ENCODE data around the gene MCF2L. TPM values are rescaled to one million over a fixed set of nuclear protein-coding genes. Genes with fewer than 3 reads are reported as not detected.

MCF2L gene
- polyA plus RNA-seq, 1 donor from 2014 or later, result 88.0 TPM

DNA sequence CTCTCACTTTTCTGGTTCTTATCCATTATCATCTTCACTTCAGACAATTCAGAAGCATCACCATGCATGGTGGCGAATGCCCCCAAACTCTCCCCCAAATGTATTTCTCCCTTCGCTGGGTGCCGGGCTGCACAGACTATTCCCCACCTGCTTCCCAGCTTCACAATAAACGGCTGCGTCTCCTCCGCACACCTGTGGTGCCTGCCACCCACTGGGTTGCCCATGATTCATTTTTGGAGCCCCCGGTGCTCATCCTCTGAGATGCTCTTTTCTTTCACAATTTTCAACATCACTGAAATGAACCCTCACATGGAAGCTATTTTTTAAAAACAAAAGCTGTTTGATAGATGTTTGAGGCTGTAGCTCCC, 150.8 kb downstream of the MCF2L start:
- H3K27ac ChIP-seq (ENCODE audit: low read length), result no peak overlapping the region
- H3F3A ChIP-seq (ENCODE audit: insufficient read depth, low read length, poor library complexity, severe bottlenecking), result no peaks in the 10 kb centered on the region
- TF ChIP-seq RAD21 (conservative IDR thresholded peaks at IDR 0.05), result no peak
- TF ChIP-seq POLR2AphosphoS5 (IDR thresholded peaks at IDR 0.05), result no peak
- no peak for TF ChIP-seq SMC3 (conservative IDR thresholded peaks at IDR 0.05; ENCODE audit: poor library complexity)
- no peak for TF ChIP-seq EP300 (conservative IDR thresholded peaks at IDR 0.05; ENCODE audit: poor library complexity, severe bottlenecking)
- no peak for TF ChIP-seq MXI1 (conservative IDR thresholded peaks at IDR 0.05; ENCODE audit: poor library complexity, severe bottlenecking)
- TF ChIP-seq TAF1 (IDR thresholded peaks at IDR 0.05; ENCODE audit: low read depth), result no peak
- TF ChIP-seq, protein P1, sequence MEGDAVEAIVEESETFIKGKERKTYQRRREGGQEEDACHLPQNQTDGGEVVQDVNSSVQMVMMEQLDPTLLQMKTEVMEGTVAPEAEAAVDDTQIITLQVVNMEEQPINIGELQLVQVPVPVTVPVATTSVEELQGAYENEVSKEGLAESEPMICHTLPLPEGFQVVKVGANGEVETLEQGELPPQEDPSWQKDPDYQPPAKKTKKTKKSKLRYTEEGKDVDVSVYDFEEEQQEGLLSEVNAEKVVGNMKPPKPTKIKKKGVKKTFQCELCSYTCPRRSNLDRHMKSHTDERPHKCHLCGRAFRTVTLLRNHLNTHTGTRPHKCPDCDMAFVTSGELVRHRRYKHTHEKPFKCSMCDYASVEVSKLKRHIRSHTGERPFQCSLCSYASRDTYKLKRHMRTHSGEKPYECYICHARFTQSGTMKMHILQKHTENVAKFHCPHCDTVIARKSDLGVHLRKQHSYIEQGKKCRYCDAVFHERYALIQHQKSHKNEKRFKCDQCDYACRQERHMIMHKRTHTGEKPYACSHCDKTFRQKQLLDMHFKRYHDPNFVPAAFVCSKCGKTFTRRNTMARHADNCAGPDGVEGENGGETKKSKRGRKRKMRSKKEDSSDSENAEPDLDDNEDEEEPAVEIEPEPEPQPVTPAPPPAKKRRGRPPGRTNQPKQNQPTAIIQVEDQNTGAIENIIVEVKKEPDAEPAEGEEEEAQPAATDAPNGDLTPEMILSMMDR (IDR thresholded peaks at IDR 0.05; ENCODE audit: poor library complexity, severe bottlenecking), result no peak
- no peak for TF ChIP-seq EZH2 (IDR thresholded peaks at IDR 0.05; ENCODE audit: borderline replicate concordance, insufficient read depth, low read length, poor library complexity, severe bottlenecking)
- TF ChIP-seq REST (IDR thresholded peaks at IDR 0.05; ENCODE audit: borderline replicate concordance), result no peak
- no peaks in the 10 kb centered on the region for H4K20me1 ChIP-seq (ENCODE audit: insufficient read depth)
- H3K4me2 ChIP-seq (ENCODE audit: low read length), result no peak overlapping the region
- no peak overlapping the region for H3K9ac ChIP-seq (ENCODE audit: low read length)
- no peaks in the 10 kb centered on the region for H3K36me3 ChIP-seq (ENCODE audit: insufficient read depth, low read length)
- H3K79me2 ChIP-seq (replicated peaks; ENCODE audit: insufficient read depth, low read length), result no peaks in the 10 kb centered on the region
- no peak overlapping the region for H3K4me3 ChIP-seq (ENCODE audit: low read length)
- H2AFZ ChIP-seq (ENCODE audit: low read depth, low read length), result no peak overlapping the region
- no peaks in the 10 kb centered on the region for H3K9me3 ChIP-seq (ENCODE audit: low read length)
- no peaks in the 10 kb centered on the region for H3K27me3 ChIP-seq (ENCODE audit: insufficient read depth, low read depth, low read length)
- H3K9me2 ChIP-seq (ENCODE audit: insufficient read depth, low read length), result no peaks in the 10 kb centered on the region

DNA sequence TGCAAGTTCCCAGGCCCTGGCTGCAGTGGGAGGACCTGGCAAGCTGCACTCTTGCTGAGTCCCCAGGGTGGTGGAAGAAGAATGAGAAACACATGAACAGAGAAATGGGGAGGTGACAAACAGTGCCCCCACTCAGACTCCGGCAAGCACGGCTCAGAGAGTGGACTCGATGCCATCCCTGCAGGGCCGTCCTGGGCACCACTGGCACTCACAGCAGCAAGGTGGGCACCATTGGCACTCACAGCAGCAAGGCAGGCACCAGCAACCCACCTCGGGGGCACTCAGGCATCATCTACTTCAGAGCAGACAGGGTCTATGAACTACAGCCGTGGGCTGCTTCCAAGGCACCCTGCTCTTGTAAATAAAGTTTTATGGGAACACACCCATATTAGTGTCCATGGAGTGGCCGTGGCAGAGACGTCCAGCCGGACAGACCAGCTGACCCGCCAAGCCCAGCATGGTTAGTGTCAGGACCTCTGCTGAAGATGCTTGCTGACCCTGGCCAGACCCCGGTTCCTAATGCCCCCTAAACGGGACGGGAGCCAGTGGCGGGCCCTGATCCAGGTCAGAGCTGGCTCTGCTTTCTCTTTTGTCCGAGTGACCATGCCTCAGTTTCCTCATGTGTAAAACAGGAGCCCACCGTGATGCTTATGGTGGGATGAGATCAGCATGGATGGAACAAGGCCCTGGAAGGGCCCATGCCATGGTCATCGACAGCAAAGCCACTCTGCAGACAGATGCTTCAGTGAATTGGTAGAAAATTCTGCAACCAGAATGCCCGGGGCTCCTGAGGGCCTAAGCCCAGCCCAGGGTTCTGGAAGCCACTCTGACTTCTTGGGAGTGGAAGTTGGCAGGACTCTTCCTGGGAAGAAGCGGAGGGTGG, 151.5 kb downstream of the MCF2L start:
- H3K27ac ChIP-seq (ENCODE audit: low read length), result no peak overlapping the region

More for the DNA sequence above, 151.5 kb downstream of the MCF2L start:
- no peaks in the 10 kb centered on the region for H4K20me1 ChIP-seq (ENCODE audit: insufficient read depth)
- no peak overlapping the region for H3K4me3 ChIP-seq (ENCODE audit: low read length)
- no peaks in the 10 kb centered on the region for H3K9me3 ChIP-seq (ENCODE audit: low read length)
- H3K79me2 ChIP-seq (replicated peaks; ENCODE audit: insufficient read depth, low read length), result no peaks in the 10 kb centered on the region
- H3K4me2 ChIP-seq (ENCODE audit: low read length), result no peak overlapping the region
- TF ChIP-seq SMC3 (conservative IDR thresholded peaks at IDR 0.05; ENCODE audit: poor library complexity), result no peak
- TF ChIP-seq EP300 (conservative IDR thresholded peaks at IDR 0.05; ENCODE audit: poor library complexity, severe bottlenecking), result no peak
- no peak for TF ChIP-seq TAF1 (IDR thresholded peaks at IDR 0.05; ENCODE audit: low read depth)
- TF ChIP-seq, protein P1 (IDR thresholded peaks at IDR 0.05; ENCODE audit: poor library complexity, severe bottlenecking), result no peak
- no peak for TF ChIP-seq POLR2AphosphoS5 (IDR thresholded peaks at IDR 0.05)
- TF ChIP-seq EZH2 (IDR thresholded peaks at IDR 0.05; ENCODE audit: borderline replicate concordance, insufficient read depth, low read length, poor library complexity, severe bottlenecking), result no peak
- TF ChIP-seq MXI1 (conservative IDR thresholded peaks at IDR 0.05; ENCODE audit: poor library complexity, severe bottlenecking), result no peak
- TF ChIP-seq RAD21 (conservative IDR thresholded peaks at IDR 0.05), result no peak
- H3K36me3 ChIP-seq (ENCODE audit: insufficient read depth, low read length), result no peaks in the 10 kb centered on the region
- H3K9me2 ChIP-seq (ENCODE audit: insufficient read depth, low read length), result no peaks in the 10 kb centered on the region
- no peaks in the 10 kb centered on the region for H3K27me3 ChIP-seq (ENCODE audit: insufficient read depth, low read depth, low read length)
- no peak overlapping the region for H3K9ac ChIP-seq (ENCODE audit: low read length)
- H3F3A ChIP-seq (ENCODE audit: insufficient read depth, low read length, poor library complexity, severe bottlenecking), result no peaks in the 10 kb centered on the region
- no peak overlapping the region for H2AFZ ChIP-seq (ENCODE audit: low read depth, low read length)

All from neural cell (in vitro differentiated cells).